Measurements from ENCODE around the gene GMDS.

Gene GMDS

DNA sequence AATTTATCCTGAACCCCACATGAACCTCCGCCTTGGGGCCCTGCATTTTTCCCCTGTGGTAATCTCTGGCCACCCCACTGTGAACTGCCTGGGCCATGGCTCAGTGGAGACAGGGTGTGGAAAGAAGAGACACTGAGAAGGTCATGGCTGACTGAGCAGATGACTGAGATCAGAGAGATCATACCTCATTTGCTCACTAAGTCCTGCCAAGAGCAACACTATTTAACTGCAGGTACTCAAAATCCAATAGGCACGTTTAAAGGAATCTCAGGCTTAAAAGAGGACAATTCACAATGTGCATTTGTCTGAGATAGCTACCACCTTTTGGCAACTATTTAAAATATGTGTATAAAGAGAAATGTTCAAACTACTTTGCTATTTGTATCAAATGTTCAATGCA lies 305.0 kb downstream of the GMDS start:
- DNase-seq (ENCODE audit: low read depth) = no peak

DNA sequence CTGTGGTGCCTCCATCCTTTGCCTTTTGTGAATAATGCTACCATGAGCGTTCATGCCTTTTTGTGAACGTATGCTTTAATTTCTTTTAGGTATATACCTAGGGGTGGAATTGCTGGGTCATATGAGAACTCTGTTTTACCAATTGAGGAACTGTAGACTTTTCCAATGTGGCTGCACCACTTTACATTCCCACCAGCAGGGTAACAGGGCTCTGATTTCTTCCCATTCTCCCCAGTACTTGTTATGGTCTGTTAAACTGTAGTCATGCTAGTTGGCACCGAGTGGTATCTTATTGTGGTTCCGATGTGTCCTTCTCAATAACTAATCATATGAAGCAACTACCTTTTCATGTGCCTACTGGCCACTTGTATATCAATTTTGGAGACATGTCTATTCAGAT lies 312.1 kb downstream of the GMDS start:
- DNase-seq (ENCODE audit: low read depth) = no peak

DNA sequence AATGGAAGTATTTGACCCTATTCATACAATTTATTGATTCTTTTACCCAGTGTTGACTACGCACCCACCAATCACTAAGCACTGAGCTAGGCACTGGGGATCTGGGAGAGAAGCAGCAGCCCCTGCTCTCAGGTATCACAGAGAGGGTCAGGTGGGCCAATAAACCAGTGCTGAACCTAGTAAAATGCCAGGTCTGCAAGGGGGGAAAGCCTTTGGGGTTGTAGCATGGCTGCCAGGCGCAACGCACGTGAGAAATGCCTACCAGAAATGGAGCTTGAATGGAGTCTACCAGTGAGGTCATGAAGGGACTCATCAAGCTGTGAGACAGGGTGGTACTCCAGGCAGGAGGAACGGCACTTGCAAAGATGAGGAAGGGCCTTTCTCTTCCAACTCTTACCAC lies 313.6 kb downstream of the GMDS start:
- DNase-seq (ENCODE audit: low read depth) = no peak

DNA sequence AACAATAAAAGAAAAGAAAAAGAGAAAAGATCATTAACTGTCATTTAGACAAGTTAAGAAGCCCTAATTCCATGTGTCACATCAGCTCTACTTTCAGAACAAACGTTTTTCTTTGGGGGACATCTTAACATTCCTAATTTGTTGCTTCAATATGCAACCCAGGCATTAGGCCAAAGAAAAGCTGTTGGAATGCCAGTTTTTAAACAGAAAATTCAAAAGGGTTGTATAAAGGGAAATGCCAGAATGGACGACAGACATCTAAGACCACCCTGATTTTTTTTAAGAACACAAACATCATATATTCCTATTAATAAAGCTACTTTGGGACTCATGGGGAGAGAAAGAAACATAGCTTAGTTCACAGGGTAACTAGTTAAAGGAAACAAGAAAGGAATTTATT lies 315.0 kb downstream of the GMDS start:
- DNase-seq (ENCODE audit: low read depth) = peak; percentile 63

DNA sequence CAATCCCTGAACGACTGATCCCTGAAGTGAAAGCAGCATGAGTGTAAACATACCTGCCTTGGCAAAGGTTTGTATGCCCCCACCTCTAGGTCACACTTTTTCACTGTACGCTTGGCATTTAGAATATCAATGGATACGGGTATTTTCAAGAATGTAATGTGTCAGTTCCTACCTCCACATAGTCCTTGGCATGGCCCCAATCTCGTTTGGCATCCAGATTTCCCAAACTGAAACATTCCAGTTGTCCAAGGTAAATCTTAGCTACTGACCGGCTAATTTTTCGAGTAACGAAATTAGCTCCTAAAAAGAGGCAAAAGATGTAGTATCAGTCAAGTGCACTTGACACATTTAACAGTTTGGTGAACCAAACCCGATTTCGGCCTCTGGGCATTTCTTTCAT lies 315.5 kb downstream of the GMDS start:
- no peak for DNase-seq (ENCODE audit: low read depth)

DNA sequence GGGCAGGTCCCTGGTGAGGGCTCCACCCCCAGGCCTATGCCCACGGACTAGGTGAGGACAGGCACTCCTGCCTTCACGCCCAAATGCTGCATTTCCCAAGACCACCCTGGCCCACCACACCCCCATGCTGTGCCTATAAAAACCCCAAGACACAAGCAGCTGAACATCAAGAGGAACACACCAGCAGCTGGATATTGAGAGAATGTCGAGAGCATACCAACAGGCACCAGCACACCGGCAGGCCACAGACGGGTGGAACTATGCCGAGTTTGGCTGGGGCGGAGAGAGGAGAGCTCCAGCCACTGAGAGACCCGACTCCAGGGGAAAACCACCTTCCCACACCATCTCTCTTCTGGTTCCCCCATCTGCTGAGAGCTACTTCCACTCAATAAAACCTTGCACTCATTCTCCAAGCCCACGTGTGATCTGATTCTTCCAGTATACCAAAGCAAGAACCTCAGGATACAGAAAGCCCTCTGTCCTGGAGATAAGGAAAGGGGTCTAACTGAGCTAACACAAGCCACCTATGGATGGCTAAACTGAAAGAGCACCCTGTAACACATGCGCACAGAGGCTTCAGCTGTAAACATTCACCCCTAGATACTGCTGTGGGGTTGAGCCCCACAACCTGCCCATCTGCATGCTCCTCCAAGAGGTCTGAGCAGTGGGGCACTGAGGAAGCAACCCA lies 319.5 kb downstream of the GMDS start:
- no peak for DNase-seq (ENCODE audit: low read depth)

DNA sequence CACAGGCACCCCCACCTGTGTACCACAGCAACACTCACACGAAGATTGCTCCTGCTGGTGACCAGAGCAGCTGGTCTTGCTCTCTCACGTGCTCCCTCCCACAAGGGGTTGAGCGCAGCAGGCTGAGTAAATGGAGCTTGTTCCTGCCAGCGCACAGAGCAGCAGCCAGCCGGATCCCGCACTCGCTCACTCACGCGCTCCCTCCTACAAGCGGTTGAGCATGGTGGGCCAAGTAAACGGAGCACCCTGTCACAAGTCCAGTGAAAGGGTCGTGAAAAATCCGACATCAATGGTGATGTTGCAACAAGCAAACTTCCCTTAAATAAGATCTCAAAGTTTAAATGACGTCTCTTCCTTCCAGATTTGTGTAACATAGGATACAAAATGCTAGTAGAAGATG lies 322.0 kb downstream of the GMDS start:
- DNase-seq (ENCODE audit: low read depth) = no peak

DNA sequence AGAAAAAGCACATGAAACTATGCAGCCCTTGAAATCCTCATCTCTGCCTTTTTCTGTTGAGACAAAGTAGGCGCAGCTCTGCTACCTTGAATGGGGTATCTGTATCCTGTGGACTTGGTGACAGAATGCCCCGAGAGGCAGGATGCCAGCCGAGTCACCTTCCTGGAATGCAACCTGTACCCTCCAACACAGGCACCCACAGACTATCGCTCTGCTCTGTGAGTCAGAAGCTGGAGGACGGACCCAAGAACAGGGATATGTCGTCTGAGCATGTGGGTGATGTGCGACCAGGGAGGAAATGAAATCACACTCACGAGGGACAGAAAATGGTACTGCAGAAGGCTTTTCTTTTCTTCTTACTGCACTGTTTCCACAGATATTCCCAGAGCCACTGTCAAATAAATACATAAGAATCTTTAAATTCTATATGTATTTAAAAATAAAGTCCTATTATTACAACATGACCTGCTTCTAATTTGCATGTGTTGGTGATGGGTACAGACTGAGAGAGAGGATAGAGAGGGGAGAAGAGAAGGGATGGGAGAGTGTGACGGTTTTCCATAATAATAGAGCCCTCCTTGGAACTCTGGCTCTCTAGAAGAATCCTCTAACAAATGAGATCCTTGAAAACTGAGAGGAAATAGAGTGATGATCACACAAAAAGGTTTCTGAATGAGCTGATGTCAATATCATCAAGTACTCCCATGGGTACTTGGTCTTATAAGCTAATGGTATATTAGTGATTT lies 327.6 kb downstream of the GMDS start:
- peak; percentile 87 for DNase-seq (ENCODE audit: low read depth)

DNA sequence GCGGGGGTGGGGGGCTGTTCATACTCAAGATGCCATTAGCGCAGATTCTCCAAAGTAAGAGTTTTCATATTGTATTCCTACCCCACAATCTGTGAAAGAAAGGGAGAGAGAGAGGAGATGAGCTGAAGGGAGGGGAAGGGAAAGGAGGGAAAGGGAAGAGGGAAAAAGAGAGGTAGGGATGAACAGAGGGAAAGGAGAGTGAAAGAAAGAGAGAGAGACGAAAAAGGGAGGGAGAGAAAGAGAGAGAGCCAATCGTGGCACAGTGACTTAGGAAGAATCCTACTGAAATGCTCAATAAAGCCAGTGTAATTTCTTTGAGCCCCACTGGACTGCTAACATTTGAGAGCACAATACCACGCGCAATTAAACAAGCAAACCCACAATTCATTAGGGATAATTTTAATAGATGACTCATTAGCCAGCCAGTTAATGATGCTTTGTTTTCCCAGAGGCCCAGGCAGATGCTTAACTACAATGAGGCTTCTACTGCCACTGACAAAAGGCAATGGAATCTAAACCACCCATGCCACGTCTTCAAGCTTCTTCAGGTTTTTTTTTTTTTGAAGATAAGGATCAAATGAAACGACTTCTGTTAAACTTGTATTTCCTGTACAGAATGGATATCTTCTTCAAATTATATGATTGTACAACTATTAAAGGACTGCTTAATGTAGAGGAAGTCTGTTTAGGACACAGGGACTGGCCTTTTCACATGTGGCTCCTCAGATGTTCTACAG lies 328.9 kb downstream of the GMDS start:
- peak; percentile 96 for DNase-seq (ENCODE audit: low read depth)

DNA sequence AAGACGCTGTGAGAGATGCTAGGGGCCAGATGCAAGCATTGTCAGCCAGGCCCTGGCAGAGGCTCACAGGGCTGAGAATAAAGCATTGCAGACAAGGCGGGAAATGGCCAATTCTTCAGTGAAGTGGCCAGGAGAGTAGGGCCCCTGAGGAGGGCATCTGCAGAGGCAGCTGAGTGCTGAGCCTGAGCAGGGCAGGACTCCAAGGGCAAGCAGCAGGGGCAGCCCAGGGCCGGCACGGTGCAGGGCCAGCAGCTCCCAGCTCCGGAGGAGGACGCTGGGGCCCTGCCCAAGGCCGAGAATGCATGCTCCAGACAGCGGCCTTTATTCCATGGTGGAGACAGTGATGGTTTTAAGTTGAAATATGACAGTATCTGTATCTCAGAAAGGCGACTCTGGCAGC lies 330.2 kb downstream of the GMDS start:
- no peak for DNase-seq (ENCODE audit: low read depth)

DNA sequence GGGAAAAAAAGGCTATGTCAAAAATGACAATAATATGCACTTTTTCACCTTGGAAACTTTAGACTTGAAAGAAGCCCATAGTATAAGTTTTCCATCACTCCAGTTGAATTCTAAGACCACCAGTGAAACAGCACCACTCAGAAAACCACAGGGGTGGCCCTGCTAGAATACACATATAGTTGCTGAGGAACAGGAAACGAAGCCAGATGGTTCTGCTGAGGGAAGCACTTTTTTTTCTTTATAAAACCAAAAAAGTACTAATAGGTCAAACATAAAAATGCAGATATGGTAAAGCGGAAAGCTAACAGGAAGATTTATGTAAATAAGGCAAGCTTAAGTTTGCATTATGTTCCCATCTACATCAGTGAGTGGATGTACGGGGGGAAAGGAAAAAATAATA lies 331.8 kb downstream of the GMDS start:
- no peak for DNase-seq (ENCODE audit: low read depth)

DNA sequence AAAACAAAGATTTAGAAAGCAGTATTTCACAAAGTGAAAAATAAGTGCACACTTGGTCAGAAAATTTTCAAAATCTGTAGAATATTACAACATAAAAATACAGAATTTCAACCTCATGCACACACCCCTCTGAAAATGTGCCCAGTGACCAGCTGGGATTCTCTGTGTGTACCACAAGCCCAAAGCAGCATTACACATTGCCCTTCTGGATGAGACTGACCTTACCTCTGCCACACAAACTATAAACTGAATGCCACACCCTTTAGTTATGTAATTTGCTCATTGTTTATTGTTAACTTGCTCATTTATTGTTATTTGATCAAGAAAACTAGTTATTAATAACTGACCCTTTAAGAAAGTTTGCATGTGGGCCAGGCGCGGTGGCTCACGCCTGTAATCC lies 332.7 kb downstream of the GMDS start:
- no peak for DNase-seq (ENCODE audit: low read depth)

DNA sequence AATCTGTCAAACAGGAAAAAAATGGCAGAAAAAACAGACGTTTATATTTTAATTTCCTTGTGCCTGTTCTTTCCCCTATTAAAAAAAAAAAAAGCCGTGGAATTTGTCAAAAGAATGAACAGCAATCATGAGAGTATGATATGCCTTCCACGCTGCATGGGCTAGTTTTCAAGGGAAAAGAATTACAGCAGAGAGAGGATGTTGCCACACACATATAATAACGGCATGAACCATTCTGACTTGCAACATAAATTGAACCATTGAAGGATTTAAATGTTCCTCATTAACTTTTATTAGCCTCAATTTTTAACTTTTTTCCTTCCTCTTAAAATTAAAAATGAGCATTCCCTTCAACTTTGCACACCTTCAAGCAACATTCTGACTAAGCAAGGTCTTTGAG lies 333.9 kb downstream of the GMDS start:
- peak; percentile 66 for DNase-seq (ENCODE audit: low read depth)

DNA sequence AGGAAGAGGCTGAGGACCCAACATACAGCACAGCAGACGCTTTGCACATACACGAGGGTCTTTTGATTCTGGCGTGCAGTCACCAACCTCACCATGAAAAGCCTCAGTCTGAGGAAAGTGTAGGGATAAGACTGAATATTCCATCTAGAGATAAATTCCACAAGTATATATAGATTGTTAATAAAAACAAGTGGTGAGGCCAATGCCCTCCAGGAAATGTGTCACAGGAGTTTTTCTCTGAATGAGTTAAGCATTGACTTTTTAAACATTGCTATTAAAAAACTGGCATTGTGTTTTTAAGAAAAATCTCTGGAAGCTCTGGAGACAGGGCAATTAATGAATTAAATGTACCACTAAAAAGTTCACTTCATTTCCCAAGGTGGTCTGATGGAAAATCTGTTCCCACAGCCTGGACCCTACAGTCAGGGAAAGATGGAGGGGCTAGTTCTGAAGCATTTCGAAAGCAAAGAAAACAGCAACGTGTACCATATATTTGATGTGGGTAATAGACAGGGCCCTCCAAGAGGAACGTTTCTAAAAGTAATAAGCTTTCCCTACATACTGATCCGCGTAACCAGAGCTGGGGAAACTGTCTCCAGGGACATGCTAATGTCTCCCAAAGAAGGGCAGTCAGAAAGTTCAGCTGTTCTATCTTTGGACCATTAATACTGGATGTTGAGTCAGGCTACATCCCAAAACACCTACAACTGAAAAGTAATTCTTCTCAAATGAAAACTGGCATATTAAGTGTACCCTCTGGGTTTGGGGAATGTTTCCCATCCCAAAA lies 334.6 kb downstream of the GMDS start:
- DNase-seq (ENCODE audit: low read depth) = peak; percentile 56

DNA sequence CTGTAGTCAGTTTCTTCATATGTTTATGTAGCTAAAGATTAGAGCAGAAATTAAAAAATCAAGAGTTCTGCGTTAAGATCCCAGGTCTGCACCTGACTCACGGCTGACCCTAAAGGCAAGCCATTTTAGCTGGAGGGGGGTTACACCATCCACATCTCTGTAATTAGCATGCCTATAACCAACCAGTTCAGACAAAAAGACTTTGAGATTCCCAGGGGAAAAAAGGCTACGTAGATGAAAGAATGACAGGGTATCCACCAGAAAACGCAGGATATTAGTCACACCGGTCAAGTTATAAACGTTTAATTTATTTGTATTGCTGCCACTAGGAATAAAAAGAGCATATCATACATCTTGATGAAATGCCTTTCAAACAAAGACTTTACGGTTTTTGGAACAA lies 336.6 kb downstream of the GMDS start:
- DNase-seq (ENCODE audit: low read depth) = peak; percentile 42

DNA sequence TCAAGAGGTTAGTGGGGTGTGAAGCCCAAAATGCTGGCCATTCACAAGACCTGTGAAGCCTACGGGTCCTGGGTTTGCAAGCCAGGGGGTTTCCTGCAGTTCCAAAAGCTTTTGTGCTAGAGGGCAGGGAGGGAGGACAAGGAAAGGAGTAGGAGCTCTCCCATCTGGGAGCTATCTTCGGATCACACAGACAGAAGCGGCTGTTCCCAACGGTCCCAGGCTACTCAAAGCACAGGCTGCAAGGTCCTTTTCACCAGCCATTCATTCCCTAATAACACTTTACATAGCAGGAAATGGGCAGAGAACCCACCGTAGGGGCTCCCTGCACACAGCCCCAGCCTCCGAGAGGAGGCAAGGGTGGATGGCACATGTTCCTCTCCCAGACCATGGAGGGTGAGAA lies 338.8 kb downstream of the GMDS start:
- no peak for DNase-seq (ENCODE audit: low read depth)

DNA sequence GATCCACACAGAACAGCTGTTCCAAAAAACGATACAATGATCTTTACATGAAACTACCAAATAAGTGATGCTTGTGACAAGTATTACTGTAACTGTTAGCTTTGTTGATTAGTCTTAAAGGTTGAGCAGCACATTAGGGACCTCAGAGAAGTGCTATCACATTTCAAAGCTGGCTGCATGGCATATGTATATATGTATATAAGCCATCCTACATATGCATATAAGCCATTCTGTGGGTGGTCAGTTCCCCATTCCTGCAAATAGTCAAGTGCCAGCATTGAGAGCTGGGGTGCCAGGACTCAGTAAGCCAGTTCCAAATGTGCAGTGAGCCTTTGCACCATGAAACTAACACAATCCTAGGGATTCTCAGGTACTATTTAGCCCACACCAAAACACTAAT lies 339.4 kb downstream of the GMDS start:
- no peak for DNase-seq (ENCODE audit: low read depth)

DNA sequence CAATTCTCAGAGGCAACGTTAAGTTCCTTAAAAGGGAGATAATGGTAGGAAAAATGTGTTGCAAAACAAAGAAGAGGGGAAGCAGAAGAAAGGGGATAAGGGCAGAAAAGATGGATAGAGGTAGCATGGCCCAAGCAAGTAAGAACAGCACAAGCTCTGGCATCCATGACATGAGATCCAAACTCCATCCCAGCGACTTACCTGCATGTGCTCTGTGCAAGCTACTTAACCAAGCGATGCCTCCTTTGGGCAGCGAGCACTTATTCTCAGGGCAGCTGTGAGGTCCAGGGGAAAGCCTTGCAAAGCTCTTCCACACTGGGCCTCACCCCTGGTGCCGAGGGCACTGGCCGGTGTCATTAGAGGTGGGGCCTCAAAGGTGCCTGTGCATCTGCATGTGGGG lies 340.5 kb downstream of the GMDS start:
- DNase-seq (ENCODE audit: low read depth) = no peak

DNA sequence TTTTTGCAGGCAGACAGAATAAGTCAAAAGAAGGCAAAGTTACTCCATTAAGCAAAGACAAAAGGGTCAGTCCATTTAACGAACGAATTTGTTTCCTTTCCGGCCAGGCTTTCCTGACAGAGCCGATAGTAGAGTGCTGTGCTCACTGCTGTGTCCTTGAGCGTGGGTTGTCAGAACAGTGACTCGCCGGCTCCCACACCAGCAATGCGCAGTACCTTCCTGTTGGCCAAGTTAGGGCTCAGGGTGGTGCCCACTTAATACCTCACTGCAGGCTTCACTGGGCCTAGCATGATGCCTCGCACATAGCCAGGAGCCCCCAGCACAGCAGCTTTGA lies 341.0 kb downstream of the GMDS start:
- no peak for DNase-seq (ENCODE audit: low read depth)

DNA sequence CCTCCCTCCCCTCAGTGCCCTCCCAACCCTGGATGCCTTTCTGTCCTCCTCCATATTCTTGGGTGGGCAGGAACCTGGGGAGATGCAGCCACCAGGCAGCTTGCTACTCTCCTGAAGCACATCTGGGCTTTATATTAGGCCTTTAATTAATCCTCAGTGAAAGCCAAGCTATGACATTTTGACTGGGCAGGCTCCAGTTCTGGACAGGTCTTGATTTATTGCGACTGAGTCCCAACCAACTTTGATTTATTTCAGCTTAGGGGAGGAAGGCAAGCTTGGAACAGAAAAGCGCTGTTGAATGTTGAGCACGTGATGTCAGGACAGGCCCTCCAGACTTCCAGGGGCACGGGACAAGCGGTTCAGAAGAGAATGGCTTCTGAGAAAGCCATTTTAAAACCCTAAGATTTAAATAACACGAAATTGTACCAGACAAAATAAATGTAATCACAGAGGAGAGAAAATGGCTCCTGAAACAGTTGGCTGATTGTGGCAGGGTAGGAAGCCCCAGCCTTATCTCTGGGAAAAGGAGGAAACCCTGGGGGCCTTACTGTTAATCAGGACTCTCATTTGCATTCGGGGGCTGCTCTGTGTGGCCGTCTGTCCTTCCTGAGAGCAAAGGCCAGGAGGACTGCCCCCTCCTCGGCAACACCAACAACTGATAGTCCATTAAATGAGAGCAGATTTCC lies 341.5 kb downstream of the GMDS start:
- DNase-seq (ENCODE audit: low read depth) = no peak

DNA sequence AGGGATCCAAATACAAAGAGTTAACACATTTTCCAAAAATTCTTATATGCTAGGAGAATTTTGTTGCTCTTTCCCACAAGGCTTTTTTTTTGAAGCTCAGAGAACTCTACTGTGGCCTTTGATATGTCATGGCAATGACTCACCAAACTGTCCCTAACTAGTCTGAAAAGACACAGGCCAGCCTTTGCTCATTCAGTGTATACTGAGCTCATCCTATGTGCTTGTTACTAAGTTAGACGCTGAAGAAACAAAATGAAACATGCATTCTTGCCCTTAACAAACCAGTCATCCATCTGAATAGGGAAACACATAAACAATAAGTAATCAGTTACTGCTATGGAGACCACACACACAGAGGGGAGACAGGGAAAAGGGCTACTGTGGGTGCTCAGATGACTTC lies 343.8 kb downstream of the GMDS start:
- DNase-seq (ENCODE audit: low read depth) = peak; percentile 77

DNA sequence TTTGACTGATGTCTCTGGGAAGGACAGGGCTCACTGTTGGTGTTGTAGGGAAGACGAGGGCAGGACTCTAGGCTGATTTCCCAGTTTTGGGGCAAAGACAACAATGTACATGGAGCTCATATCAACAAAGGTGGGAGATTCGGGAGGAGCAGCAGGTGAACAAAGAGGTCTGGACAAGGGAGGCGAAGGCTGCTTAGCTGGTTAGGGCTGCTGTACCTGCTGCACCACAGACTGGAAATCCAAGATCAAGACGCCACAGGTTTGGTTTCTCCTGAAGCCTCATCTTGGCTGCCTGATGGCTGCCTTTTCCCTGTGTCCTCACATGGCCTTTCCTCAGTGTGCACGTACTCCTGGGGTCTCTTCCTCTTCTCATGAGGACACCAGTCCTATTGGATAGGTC lies 348.5 kb downstream of the GMDS start:
- DNase-seq (ENCODE audit: low read depth) = no peak

Data from EH (cell line).